PFSK-1 (cell line): ENCODE results near the gene MACROD1.

Experiments used
- POLR2AphosphoS5 ChIP-seq: IDR thresholded peaks from 2 replicates; pipeline ENCODE4 v1.6.1; 2012; ENCODE audit warnings: low read depth, mild to moderate bottlenecking, control low read depth, low read length, moderate library complexity
- SIN3A ChIP-seq: IDR thresholded peaks from 2 replicates; pipeline ENCODE4 v1.6.1; 2012; ENCODE audit warnings: mild to moderate bottlenecking, low read length, moderate library complexity, borderline replicate concordance; ENCODE audit not compliant: insufficient read depth
- TAF1 ChIP-seq: IDR thresholded peaks from 2 replicates; pipeline ENCODE4 v1.6.1; 2012; ENCODE audit warnings: low read length, control low read depth, borderline replicate concordance; ENCODE audit not compliant: insufficient read depth
- TF ChIP-seq, protein P1 (sequence below), 2 experiments: IDR thresholded peaks; 2 replicates each; pipeline versions ENCODE4 v1.6.1 to v1.8.0; 2011 to 2012; ENCODE audit warnings: low read depth in 2 of 2, low read length in 2 of 2, control low read depth in 1 of 2, inconsistent platforms in 1 of 2, mild to moderate bottlenecking in 1 of 2, moderate library complexity in 1 of 2; ENCODE audit not compliant: insufficient read depth in 1 of 2

- TF ChIP-seq POLR2AphosphoS5, result no peak
- TF ChIP-seq TAF1, result no peak
- TF ChIP-seq, protein P1, sequence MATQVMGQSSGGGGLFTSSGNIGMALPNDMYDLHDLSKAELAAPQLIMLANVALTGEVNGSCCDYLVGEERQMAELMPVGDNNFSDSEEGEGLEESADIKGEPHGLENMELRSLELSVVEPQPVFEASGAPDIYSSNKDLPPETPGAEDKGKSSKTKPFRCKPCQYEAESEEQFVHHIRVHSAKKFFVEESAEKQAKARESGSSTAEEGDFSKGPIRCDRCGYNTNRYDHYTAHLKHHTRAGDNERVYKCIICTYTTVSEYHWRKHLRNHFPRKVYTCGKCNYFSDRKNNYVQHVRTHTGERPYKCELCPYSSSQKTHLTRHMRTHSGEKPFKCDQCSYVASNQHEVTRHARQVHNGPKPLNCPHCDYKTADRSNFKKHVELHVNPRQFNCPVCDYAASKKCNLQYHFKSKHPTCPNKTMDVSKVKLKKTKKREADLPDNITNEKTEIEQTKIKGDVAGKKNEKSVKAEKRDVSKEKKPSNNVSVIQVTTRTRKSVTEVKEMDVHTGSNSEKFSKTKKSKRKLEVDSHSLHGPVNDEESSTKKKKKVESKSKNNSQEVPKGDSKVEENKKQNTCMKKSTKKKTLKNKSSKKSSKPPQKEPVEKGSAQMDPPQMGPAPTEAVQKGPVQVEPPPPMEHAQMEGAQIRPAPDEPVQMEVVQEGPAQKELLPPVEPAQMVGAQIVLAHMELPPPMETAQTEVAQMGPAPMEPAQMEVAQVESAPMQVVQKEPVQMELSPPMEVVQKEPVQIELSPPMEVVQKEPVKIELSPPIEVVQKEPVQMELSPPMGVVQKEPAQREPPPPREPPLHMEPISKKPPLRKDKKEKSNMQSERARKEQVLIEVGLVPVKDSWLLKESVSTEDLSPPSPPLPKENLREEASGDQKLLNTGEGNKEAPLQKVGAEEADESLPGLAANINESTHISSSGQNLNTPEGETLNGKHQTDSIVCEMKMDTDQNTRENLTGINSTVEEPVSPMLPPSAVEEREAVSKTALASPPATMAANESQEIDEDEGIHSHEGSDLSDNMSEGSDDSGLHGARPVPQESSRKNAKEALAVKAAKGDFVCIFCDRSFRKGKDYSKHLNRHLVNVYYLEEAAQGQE (IDR thresholded peaks at IDR 0.05; ENCODE audit: insufficient read depth in 1 of 2, low read depth in 2 of 2, low read length in 2 of 2), result no peak
- no peak for TF ChIP-seq SIN3A
These were observed 96.3 kb downstream of the MACROD1 start for GRCh38 chr11:64069401-64070313.
